Measurements from ENCODE around the gene OBSCN. TPM values are rescaled to one million over a fixed set of nuclear protein-coding genes. Genes with fewer than 3 reads are reported as not detected.

The OBSCN gene
- total and polyA plus RNA-seq, 2 of the 4 experiments (the other 2 are of a cell fraction) = 4.1 to 9.5 TPM

GRCh38 chr1:228282329-228283042 lies 74.6 kb downstream of the OBSCN start:
- Histone ChIP-seq H3K23ac (ENCODE audit: low read depth, low read length) (no peak overlapping the region), H3K9me1 (ENCODE audit: insufficient read depth, low read length) (no peaks in the 10 kb centered on the region), H4K5ac (ENCODE audit: low read depth, low read length) (no peak overlapping the region), H3K79me1 (ENCODE audit: low read depth in 1 of 2, low read length in 2 of 2) (no peaks in the 10 kb centered on the region), H3K9me3 (ENCODE audit: control insufficient read depth, insufficient read depth, low read length) (no peaks in the 10 kb centered on the region), H3K9ac (ENCODE audit: low read depth, low read length) (no peak overlapping the region), H3K4me1 (ENCODE audit: control insufficient read depth, insufficient read depth, low read length) (no peaks in the 10 kb centered on the region), H3K4me3 (ENCODE audit: insufficient read depth, low read depth, low read length) (no peak overlapping the region), H3K27me3 (ENCODE audit: control insufficient read depth, insufficient read depth, low read length) (no peaks in the 10 kb centered on the region), H4K91ac (ENCODE audit: insufficient read depth, low read depth, low read length) (no peak overlapping the region), H2AK9ac (replicated peaks; ENCODE audit: low read depth, low read length, poor library complexity) (no peak overlapping the region), H3K36me3 (ENCODE audit: control insufficient read depth, insufficient read depth, low read length) (peaks cover 59% of the 10 kb centered on the region), H3K56ac (ENCODE audit: extremely low read depth, insufficient read depth, low read length) (no peak overlapping the region), H3K18ac (ENCODE audit: low read depth, low read length) (no peak overlapping the region), H4K20me1 (ENCODE audit: insufficient read depth, low read length) (no peaks in the 10 kb centered on the region), H2BK120ac (ENCODE audit: low read depth, low read length) (no peak overlapping the region), H3K4ac (ENCODE audit: low read depth, low read length) (no peak overlapping the region), H3K14ac (replicated peaks; ENCODE audit: low read depth, low read length) (no peak overlapping the region), H2BK5ac (ENCODE audit: low read depth, low read length, poor library complexity, severe bottlenecking) (no peak overlapping the region), H3K4me2 (ENCODE audit: low read depth, low read length) (no peak overlapping the region), H2BK20ac (ENCODE audit: low read depth, low read length) (no peak overlapping the region), H2AK5ac (ENCODE audit: low read depth, low read length) (no peak overlapping the region), H2AFZ (replicated peaks; ENCODE audit: low read length, poor library complexity) (peak overlapping the region; percentile 62), H2BK15ac (ENCODE audit: low read depth, low read length) (no peak overlapping the region), H4K8ac (ENCODE audit: low read depth in 2 of 2, low read length in 2 of 2) (no peak overlapping the region), H3K27ac (ENCODE audit: insufficient read depth, low read length) (no peak overlapping the region)
- peak; percentile 71 for DNase-seq
- ChIA-PET POLR2A (ENCODE audit: unreplicated experiment) (no interaction called here), CTCF (no interaction called here)
- TF ChIP-seq CHD1 (IDR thresholded peaks at IDR 0.05; ENCODE audit: low read depth, low read length) = no peak
- TF ChIP-seq RAD21 (IDR thresholded peaks at IDR 0.05; ENCODE audit: low read length) = no peak
- no peak for TF ChIP-seq POLR2A (IDR thresholded peaks at IDR 0.05; ENCODE audit: low read depth, low read length)
- TF ChIP-seq MAZ (IDR thresholded peaks at IDR 0.05; ENCODE audit: borderline replicate concordance, low read depth, low read length) = no peak
- TF ChIP-seq MAFK (IDR thresholded peaks at IDR 0.05; ENCODE audit: low read depth, low read length) = no peak
- peak; percentile 58 for TF ChIP-seq RCOR1 (IDR thresholded peaks at IDR 0.05; ENCODE audit: insufficient replicate concordance, low read length)
- TF ChIP-seq USF2 (IDR thresholded peaks at IDR 0.05; ENCODE audit: low read depth, low read length) = no peak
- TF ChIP-seq FOS (IDR thresholded peaks at IDR 0.05; ENCODE audit: low read depth, low read length) = no peak
- no peak for TF ChIP-seq SMC3 (IDR thresholded peaks at IDR 0.05; ENCODE audit: low read depth, low read length)
- ATAC-seq (ENCODE audit: low read depth) = peak; percentile 47
- dilution Hi-C loops (cut with HindIII; ENCODE audit: low sequenced_read_pairs, unreplicated experiment) (no loop called here), in situ Hi-C loops (cut with MboI; ENCODE audit: low sequenced_read_pairs) (no loop called here), intact Hi-C loops (cut with micrococcal nuclease) (no loop called here)
- BruUV-seq (replicated peaks) = no TSS peak
- WGBS, 2 experiments (ENCODE audit: extremely low coverage in 2 of 2, insufficient read length in 1 of 2) = 91% methylated on average over 12 of the region's 17 CpGs; no CpG with 5 or more reads in 1 of the 2 experiments
